Measurements from ENCODE around the gene ACOT12. TPM values are rescaled to one million over a fixed set of nuclear protein-coding genes. Genes with fewer than 3 reads are reported as not detected.

Gene ACOT12
- total and polyA plus RNA-seq, 2 donors (not counting 3 experiments of a cell fraction or from before 2014, with no cell fraction given), result not detected

DNA sequence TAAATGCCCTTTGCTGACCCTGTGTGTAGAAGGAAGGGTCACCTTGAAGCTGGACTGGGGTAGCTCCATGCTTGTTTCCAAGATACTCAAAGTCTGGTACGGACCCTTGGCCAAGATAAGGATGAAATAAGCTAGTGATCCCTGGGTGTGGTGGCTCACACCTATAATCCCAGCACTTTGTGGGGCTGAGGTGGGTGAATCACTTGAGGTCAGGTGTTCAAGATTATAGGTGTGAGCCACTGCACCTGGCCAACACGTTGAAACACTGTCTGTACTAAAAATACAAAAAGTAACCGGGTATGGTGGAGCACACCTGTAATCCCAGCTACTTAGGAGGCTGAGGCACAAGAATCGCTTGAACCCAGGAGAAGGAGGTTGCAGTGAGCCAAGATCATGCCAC, 33.3 kb downstream of the ACOT12 start:
- Histone ChIP-seq H4K20me1 (replicated peaks; ENCODE audit: control insufficient read depth, extremely low read depth, insufficient read depth, low read length) (no peaks in the 10 kb centered on the region), H3K36me3 (ENCODE audit: control insufficient read depth in 2 of 2, extremely low read depth in 1 of 2, insufficient read depth in 2 of 2, low read length in 2 of 2) (no peaks in the 10 kb centered on the region), H3K9me3 (replicated peaks; ENCODE audit: control insufficient read depth, insufficient read depth, low read length) (no peaks in the 10 kb centered on the region), H3K9me1 (replicated peaks; ENCODE audit: control insufficient read depth, extremely low read depth, insufficient read depth, low read length) (no peaks in the 10 kb centered on the region), H3K4me3 (replicated peaks in 1 of 3; ENCODE audit: insufficient read depth in 1 of 3, low read depth in 1 of 3, low read length in 3 of 3) (no peak overlapping the region), H3K4me1 (ENCODE audit: control insufficient read depth, extremely low read depth, insufficient read depth, low read length) (no peaks in the 10 kb centered on the region), H3K79me2 (ENCODE audit: control insufficient read depth, insufficient read depth, low read length) (no peaks in the 10 kb centered on the region), H3K27ac (ENCODE audit: insufficient read depth, low read depth, low read length) (no peak overlapping the region), H3K9ac (replicated peaks; ENCODE audit: extremely low read depth, insufficient read depth, low read length) (no peak overlapping the region), H3K4me2 (ENCODE audit: insufficient read depth, low read length) (no peak overlapping the region), H3K27me3 (ENCODE audit: control insufficient read depth in 2 of 2, insufficient read depth in 2 of 2, low read length in 2 of 2) (peaks cover 0 to 2% of the 10 kb centered on the region in 2 experiments), H2AFZ (ENCODE audit: low read depth, low read length) (no peak overlapping the region)
- intact Hi-C loops (cut with micrococcal nuclease) (loop anchor here (1.0 kb wide), 1 partner anchor 32 kb away; no protein-coding TSS in a partner anchor), dilution Hi-C loops (cut with MboI; ENCODE audit: extremely low pct_ligation_motif_present, low sequenced_read_pairs) (no loop called here)
- CTCF ChIA-PET, result interaction anchor here (1.1 kb wide), 1 partner anchor 23 kb away, joined by 3 read pairs; no protein-coding TSS in a partner anchor
- TF ChIP-seq EZH2 (IDR thresholded peaks at IDR 0.05; ENCODE audit: borderline replicate concordance, low read depth, low read length, severe bottlenecking) (no peak), GATA2 (IDR thresholded peaks at IDR 0.05; ENCODE audit: insufficient read depth, insufficient read length, low read depth, low read length) (no peak), FOS (IDR thresholded peaks at IDR 0.05; ENCODE audit: borderline replicate concordance, insufficient read depth, low read length) (no peak), POLR2AphosphoS5 (IDR thresholded peaks at IDR 0.05; ENCODE audit: insufficient read depth, low read depth, low read length) (no peak), POLR2A (IDR thresholded peaks at IDR 0.05; ENCODE audit: low read depth, low read length) (no peak), MYC (IDR thresholded peaks at IDR 0.05; ENCODE audit: low read depth, low read length) (no peak), JUN (IDR thresholded peaks at IDR 0.05; ENCODE audit: borderline replicate concordance, insufficient read depth, insufficient read length, low read depth) (no peak)
- TF ChIP-seq, protein P1, sequence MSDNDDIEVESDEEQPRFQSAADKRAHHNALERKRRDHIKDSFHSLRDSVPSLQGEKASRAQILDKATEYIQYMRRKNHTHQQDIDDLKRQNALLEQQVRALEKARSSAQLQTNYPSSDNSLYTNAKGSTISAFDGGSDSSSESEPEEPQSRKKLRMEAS (IDR thresholded peaks at IDR 0.05; ENCODE audit: insufficient read depth, insufficient read length), result no peak
- TF ChIP-seq, protein P2, sequence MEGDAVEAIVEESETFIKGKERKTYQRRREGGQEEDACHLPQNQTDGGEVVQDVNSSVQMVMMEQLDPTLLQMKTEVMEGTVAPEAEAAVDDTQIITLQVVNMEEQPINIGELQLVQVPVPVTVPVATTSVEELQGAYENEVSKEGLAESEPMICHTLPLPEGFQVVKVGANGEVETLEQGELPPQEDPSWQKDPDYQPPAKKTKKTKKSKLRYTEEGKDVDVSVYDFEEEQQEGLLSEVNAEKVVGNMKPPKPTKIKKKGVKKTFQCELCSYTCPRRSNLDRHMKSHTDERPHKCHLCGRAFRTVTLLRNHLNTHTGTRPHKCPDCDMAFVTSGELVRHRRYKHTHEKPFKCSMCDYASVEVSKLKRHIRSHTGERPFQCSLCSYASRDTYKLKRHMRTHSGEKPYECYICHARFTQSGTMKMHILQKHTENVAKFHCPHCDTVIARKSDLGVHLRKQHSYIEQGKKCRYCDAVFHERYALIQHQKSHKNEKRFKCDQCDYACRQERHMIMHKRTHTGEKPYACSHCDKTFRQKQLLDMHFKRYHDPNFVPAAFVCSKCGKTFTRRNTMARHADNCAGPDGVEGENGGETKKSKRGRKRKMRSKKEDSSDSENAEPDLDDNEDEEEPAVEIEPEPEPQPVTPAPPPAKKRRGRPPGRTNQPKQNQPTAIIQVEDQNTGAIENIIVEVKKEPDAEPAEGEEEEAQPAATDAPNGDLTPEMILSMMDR (IDR thresholded peaks at IDR 0.05; ENCODE audit: extremely low read depth in 1 of 2, insufficient read depth in 1 of 2, low read depth in 1 of 2, low read length in 2 of 2), result no peak
- DNase-seq (ENCODE audit: low read depth, low spot score), result no peak
- BruUV-seq (replicated peaks), result no TSS peak
- POLR2A ChIA-PET, result interaction anchor here (0.6 kb wide), 1 partner anchor 477 kb away, joined by 5 read pairs; no protein-coding TSS in a partner anchor
- no peak for FAIRE-seq
